ENCODE results near the gene CNTNAP2. TPM values are rescaled to one million over a fixed set of nuclear protein-coding genes. Genes with fewer than 3 reads are reported as not detected.

The CNTNAP2 gene
- total and polyA plus RNA-seq, 2 of the 8 experiments (the other 6 are each of a cell fraction or from before 2014, with no cell fraction given), result 27.9 to 71.0 TPM

DNA sequence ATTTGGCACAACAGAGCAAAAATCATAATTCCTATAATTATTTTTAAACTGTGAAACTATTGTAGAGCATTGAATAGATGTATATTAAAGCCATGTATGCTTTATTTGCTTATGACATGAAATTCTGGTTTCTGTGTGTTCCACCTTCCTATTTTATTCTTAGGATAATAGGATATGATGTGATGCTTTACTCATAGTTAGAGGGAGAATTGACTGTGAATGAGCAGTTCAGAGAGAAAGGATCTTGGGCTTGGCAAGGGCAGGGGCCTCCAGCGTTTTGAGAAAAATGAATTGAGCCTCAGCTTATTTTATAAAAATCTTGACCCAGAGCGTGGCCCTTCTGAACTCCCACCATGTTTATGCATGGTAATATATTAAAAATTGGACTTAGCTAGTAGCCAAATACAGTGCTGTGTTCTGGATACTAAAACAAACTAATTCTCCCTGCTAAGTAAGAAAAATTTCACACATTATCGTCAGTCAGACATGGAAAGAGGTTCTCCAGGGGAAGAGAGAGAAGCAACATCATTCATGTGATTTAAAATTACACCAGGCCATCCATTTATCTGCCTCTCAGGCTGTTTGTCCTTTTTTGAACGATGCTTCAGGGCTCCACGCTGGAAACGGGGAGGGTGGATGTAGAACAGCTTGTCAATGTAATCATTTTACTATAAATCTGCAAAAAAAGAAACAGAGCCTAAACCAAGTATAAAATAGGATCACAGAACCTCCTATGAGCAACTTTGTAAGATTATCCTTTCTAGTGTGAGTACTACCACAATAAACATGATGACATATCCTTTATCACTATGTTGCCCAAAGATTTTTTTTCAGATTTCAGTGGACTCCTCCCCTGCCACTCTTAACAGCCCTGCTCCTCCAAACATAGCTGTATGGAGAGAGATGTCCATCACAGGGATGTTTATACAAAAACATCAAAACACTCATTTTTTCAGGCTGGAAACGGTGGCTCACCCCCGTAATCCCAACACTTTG is 2215.9 kb downstream of the CNTNAP2 start:
- Histone ChIP-seq H4K91ac (replicated peaks; ENCODE audit: insufficient read length, low read length) (no peak overlapping the region), H3K27ac (ENCODE audit: low read depth, low read length) (no peak overlapping the region), H3K9me3 (ENCODE audit: insufficient read depth in 2 of 2, low read depth in 1 of 2, low read length in 1 of 2) (peaks cover 2 to 18% of the 10 kb centered on the region in 2 experiments; a peak in 2 of 4 replicates), H3K23me2 (ENCODE audit: low read depth, low read length) (peaks cover 20% of the 10 kb centered on the region; the same call in 1 of the 2 replicates), H2AFZ (ENCODE audit: low read length) (no peak overlapping the region), H3K79me1 (ENCODE audit: low read depth, low read length) (no peaks in the 10 kb centered on the region), H4K8ac (ENCODE audit: extremely low read depth, insufficient read depth, low read length) (no peak overlapping the region), H2BK5ac (ENCODE audit: low read depth, low read length) (no peak overlapping the region), H2BK120ac (replicated peaks; ENCODE audit: low read depth, low read length) (no peak overlapping the region), H2BK12ac (ENCODE audit: low read depth, low read length) (no peak overlapping the region), H3K4me1 (replicated peaks in 1 of 4; ENCODE audit: control insufficient read depth in 3 of 4, insufficient read depth in 4 of 4, low read length in 3 of 4) (peaks cover 0 to 20% (median 17%) of the 10 kb centered on the region in 4 experiments; a peak in 5 of 7 replicates), H3K9ac (replicated peaks in 1 of 4; ENCODE audit: extremely low read depth in 1 of 4, low read depth in 3 of 4, low read length in 3 of 4) (no peak overlapping the region), H3K4ac (replicated peaks; ENCODE audit: insufficient read length, low read depth, low read length) (no peak overlapping the region), H3K18ac (ENCODE audit: extremely low read depth, low read length) (no peak overlapping the region), H3K79me2 (ENCODE audit: control insufficient read depth in 1 of 2, insufficient read depth in 2 of 2, low read length in 2 of 2) (no peaks in the 10 kb centered on the region), H2BK20ac (ENCODE audit: low read length) (no peak overlapping the region), H4K5ac (ENCODE audit: insufficient read length, low read depth, low read length) (no peak overlapping the region), H3K14ac (ENCODE audit: insufficient read length) (no peak overlapping the region), H3K23ac (ENCODE audit: insufficient read length) (no peak overlapping the region), H3K36me3 (ENCODE audit: control insufficient read depth in 2 of 4, insufficient read depth in 4 of 4, low read length in 3 of 4) (no peaks in the 10 kb centered on the region), H3K4me3 (ENCODE audit: extremely low read depth in 1 of 4, insufficient read depth in 2 of 4, low read depth in 3 of 4, low read length in 4 of 4) (no peak overlapping the region), H4K20me1 (replicated peaks in 1 of 2; ENCODE audit: control insufficient read depth in 1 of 2, insufficient read depth in 2 of 2, low read length in 2 of 2) (no peaks in the 10 kb centered on the region), H2AK5ac (ENCODE audit: low read depth, low read length) (no peak overlapping the region), H3K4me2 (ENCODE audit: insufficient read depth in 1 of 2, low read depth in 2 of 2, low read length in 2 of 2) (no peak overlapping the region), H3K56ac (replicated peaks; ENCODE audit: insufficient read length, low read depth, low read length) (no peak overlapping the region), H3K27me3 (replicated peaks in 1 of 4; ENCODE audit: control insufficient read depth in 3 of 4, extremely low read depth in 1 of 4, insufficient read depth in 3 of 4, low read length in 3 of 4) (no peaks in the 10 kb centered on the region; a peak in 1 of 7 replicates), H2BK15ac (ENCODE audit: low read length) (no peak overlapping the region)
- CTCF ChIA-PET (ENCODE audit: partially characterized antibody), result interaction anchor here (0.6 to 1.0 kb wide), 3 partner anchors 13 to 51 kb away, joined by 3 to 4 read pairs (median 3); no protein-coding TSS in a partner anchor
- 85% methylated on average over 8 of the region's 8 CpGs; no CpG with 5 or more reads in 1 of the 2 experiments for WGBS, 2 experiments (ENCODE audit: extremely low coverage in 1 of 2, insufficient coverage in 1 of 2, insufficient read length in 1 of 2, insufficient replicate concordance in 2 of 2, low coverage in 1 of 2, low lambda C conversion rate in 2 of 2, missing lambda C conversion rate in 1 of 2)
- no peak for DNase-seq (ENCODE audit: low read depth in 1 of 2, low spot score in 2 of 2)
- POLR2A ChIA-PET (ENCODE audit: partially characterized antibody), result interaction anchor here (0.5 to 0.7 kb wide), 2 partner anchors 8 to 631 kb away, joined by 3 read pairs; no protein-coding TSS in a partner anchor
- TF ChIP-seq NRF1 (IDR thresholded peaks at IDR 0.05; ENCODE audit: low read depth, low read length) (no peak), JUND (IDR thresholded peaks at IDR 0.05; ENCODE audit: low read length) (no peak), SIX5 (IDR thresholded peaks at IDR 0.05; ENCODE audit: low read depth, low read length) (no peak), EZH2 (IDR thresholded peaks at IDR 0.05; ENCODE audit: low read depth, low read length, severe bottlenecking) (no peak), KDM5A (IDR thresholded peaks at IDR 0.05; ENCODE audit: low read length) (no peak), SP2 (IDR thresholded peaks at IDR 0.05; ENCODE audit: low read length) (no peak), BCL11A (IDR thresholded peaks at IDR 0.05; ENCODE audit: low read depth in 2 of 2, low read length in 2 of 2) (no peak)
- FAIRE-seq, result no peak
